Measurements from ENCODE around the gene TTC6. TPM values are rescaled to one million over a fixed set of nuclear protein-coding genes. Genes with fewer than 3 reads are reported as not detected.

The TTC6 gene
- total RNA-seq (2021) (4.7 and 5.2 TPM in 2 replicates), Bru-seq, nascent RNA (percentile 48 among the genes with signal in this experiment), BruChase-seq, experiment 1, labeled RNA remaining after a 2-hour chase (percentile 60 among the genes with signal in this experiment), BruChase-seq, experiment 2, labeled RNA remaining after a 6-hour chase (percentile 49 among the genes with signal in this experiment)
- long read RNA-seq, partial matches to known transcripts, result 1 of 7 reads
- long read RNA-seq, other reads (novel, unspliced or antisense), result 5 of 7 reads

- POLR2A ChIA-PET (ENCODE audit: unreplicated experiment), result interaction anchor here (0.6 to 0.9 kb wide), 2 partner anchors 23 to 905 kb away, joined by 4 to 8 read pairs; no protein-coding TSS in a partner anchor
- H4K20me1 ChIP-seq (ENCODE audit: insufficient read depth), result no peaks in the 10 kb centered on the region
- H3K27me3 ChIP-seq (ENCODE audit: insufficient read depth, low read depth), result no peaks in the 10 kb centered on the region
- peaks cover 2% of the 10 kb centered on the region for H3K4me1 ChIP-seq (replicated peaks; ENCODE audit: insufficient read depth)
- peak within 1 kb of the TSS; percentile 75 for H2AFZ ChIP-seq
- no peaks in the 10 kb centered on the region for H3K9me2 ChIP-seq (ENCODE audit: insufficient read depth)
- intact Hi-C loops (cut with micrococcal nuclease; ENCODE audit: unreplicated experiment), result loop anchor here (1.0 to 10.0 kb wide), 5 partner anchors 102 to 620 kb away; no protein-coding TSS in a partner anchor
- no peak for TF ChIP-seq EZH2 (IDR thresholded peaks at IDR 0.05; ENCODE audit: low read depth)
- TF ChIP-seq, protein P1, sequence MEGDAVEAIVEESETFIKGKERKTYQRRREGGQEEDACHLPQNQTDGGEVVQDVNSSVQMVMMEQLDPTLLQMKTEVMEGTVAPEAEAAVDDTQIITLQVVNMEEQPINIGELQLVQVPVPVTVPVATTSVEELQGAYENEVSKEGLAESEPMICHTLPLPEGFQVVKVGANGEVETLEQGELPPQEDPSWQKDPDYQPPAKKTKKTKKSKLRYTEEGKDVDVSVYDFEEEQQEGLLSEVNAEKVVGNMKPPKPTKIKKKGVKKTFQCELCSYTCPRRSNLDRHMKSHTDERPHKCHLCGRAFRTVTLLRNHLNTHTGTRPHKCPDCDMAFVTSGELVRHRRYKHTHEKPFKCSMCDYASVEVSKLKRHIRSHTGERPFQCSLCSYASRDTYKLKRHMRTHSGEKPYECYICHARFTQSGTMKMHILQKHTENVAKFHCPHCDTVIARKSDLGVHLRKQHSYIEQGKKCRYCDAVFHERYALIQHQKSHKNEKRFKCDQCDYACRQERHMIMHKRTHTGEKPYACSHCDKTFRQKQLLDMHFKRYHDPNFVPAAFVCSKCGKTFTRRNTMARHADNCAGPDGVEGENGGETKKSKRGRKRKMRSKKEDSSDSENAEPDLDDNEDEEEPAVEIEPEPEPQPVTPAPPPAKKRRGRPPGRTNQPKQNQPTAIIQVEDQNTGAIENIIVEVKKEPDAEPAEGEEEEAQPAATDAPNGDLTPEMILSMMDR (conservative IDR thresholded peaks at IDR 0.05), result no peak
- peak within 1 kb of the TSS; percentile 94 for H3K4me3 ChIP-seq
- H3K4me2 ChIP-seq, result peak within 1 kb of the TSS; percentile 96
- H3F3A ChIP-seq (ENCODE audit: insufficient read depth, low read depth), result peaks cover 29% of the 10 kb centered on the region
- peaks cover 12% of the 10 kb centered on the region; the same call in 1 of the 2 replicates for H3K36me3 ChIP-seq (ENCODE audit: low read depth)
- peaks cover 85% of the 10 kb centered on the region for H3K79me2 ChIP-seq (ENCODE audit: low read depth)
- H3K9me3 ChIP-seq (ENCODE audit: insufficient read depth, low read depth), result no peaks in the 10 kb centered on the region
- peak; percentile 61 to 62 for DNase-seq
- no TSS peak for BruUV-seq (replicated peaks)
- CTCF ChIA-PET, result interaction anchor here (0.6 kb wide), 1 partner anchor 255 kb away, joined by 3 read pairs; no protein-coding TSS in a partner anchor
- H3K27ac ChIP-seq, result peak within 1 kb of the TSS; percentile 99
Measured at GRCh38 chr14:37594971-37595808, at the start of gene TTC6, which contains the start of gene FOXA1. TSS of gene TTC6 (plus strand) at chr14:37595629. CDS start at chr14:37622065, 26,436 bp downstream. TSS of gene FOXA1 (minus strand) at chr14:37595249. CDS start at chr14:37594972, 277 bp downstream.

GRCh38 chr14:37546621-37547447 is 48.6 kb upstream of the TTC6 start:
- Histone ChIP-seq H3K27ac (peak overlapping the region; percentile 61), H4K20me1 (ENCODE audit: insufficient read depth) (no peaks in the 10 kb centered on the region), H3K36me3 (ENCODE audit: low read depth) (no peaks in the 10 kb centered on the region), H3K4me2 (peak overlapping the region; percentile 68), H2AFZ (peak overlapping the region; percentile 71; the same call in 1 of the 2 replicates), H3K9me2 (ENCODE audit: insufficient read depth) (no peaks in the 10 kb centered on the region), H3K4me1 (replicated peaks; ENCODE audit: insufficient read depth) (peaks cover 33% of the 10 kb centered on the region), H3K4me3 (0 out of 2 replicates have a peak overlapping the region, but pooled peaks have one; percentile 36), H3F3A (ENCODE audit: insufficient read depth, low read depth) (peaks cover 14% of the 10 kb centered on the region), H3K9me3 (ENCODE audit: insufficient read depth, low read depth) (no peaks in the 10 kb centered on the region), H3K27me3 (ENCODE audit: insufficient read depth, low read depth) (no peaks in the 10 kb centered on the region), H3K79me2 (ENCODE audit: low read depth) (no peaks in the 10 kb centered on the region)
- DNase-seq, result peak in 1 of 2 experiments; percentile 53
- ChIA-PET POLR2A (ENCODE audit: unreplicated experiment) (no interaction called here), CTCF (no interaction called here)
- intact Hi-C loops (cut with micrococcal nuclease; ENCODE audit: unreplicated experiment), result no loop called here
- TF ChIP-seq, protein P1 (conservative IDR thresholded peaks at IDR 0.05), result no peak
- TF ChIP-seq EZH2 (IDR thresholded peaks at IDR 0.05; ENCODE audit: low read depth), result no peak
- BruUV-seq (replicated peaks), result no TSS peak

GRCh38 chr14:37550511-37550910 is 44.9 kb upstream of the TTC6 start:
- Histone ChIP-seq H4K20me1 (ENCODE audit: insufficient read depth) (no peaks in the 10 kb centered on the region), H3K9me2 (ENCODE audit: insufficient read depth) (no peaks in the 10 kb centered on the region), H3K79me2 (ENCODE audit: low read depth) (no peaks in the 10 kb centered on the region), H2AFZ (no peak overlapping the region), H3K36me3 (ENCODE audit: low read depth) (no peaks in the 10 kb centered on the region), H3K27me3 (ENCODE audit: insufficient read depth, low read depth) (no peaks in the 10 kb centered on the region), H3K4me2 (no peak overlapping the region), H3F3A (ENCODE audit: insufficient read depth, low read depth) (peaks cover 7% of the 10 kb centered on the region; the same call in 1 of the 2 replicates), H3K4me3 (no peak overlapping the region), H3K4me1 (replicated peaks; ENCODE audit: insufficient read depth) (peaks cover 17% of the 10 kb centered on the region), H3K27ac (no peak overlapping the region), H3K9me3 (ENCODE audit: insufficient read depth, low read depth) (no peaks in the 10 kb centered on the region)
- no peak for DNase-seq
- ChIA-PET POLR2A (ENCODE audit: unreplicated experiment) (no interaction called here), CTCF (no interaction called here)
- TF ChIP-seq, protein P1 (conservative IDR thresholded peaks at IDR 0.05), result no peak
- no peak for TF ChIP-seq EZH2 (IDR thresholded peaks at IDR 0.05; ENCODE audit: low read depth)
- BruUV-seq (replicated peaks), result no TSS peak
- intact Hi-C loops (cut with micrococcal nuclease; ENCODE audit: unreplicated experiment), result no loop called here

Data from PC-9 (cell line).